Measurements from ENCODE around the gene PTGR3. TPM values are rescaled to one million over a fixed set of nuclear protein-coding genes. Genes with fewer than 3 reads are reported as not detected.
A peak's percentile ranks its signal among the peaks of the same experiment; 100 is the strongest.

The PTGR3 gene
- total RNA-seq (2021) = 1.6 and 2.7 TPM in 2 replicates
- long read RNA-seq, full-length matches to known transcripts = 2 of 2 reads
- long read RNA-seq, partial matches to known transcripts = 0 of 2 reads
- long read RNA-seq, other reads (novel, unspliced or antisense) = 0 of 2 reads

GRCh38 chr18:75209129-75209950 is at the start of gene PTGR3:
PTGR3 (minus strand) TSS chr18:75209139; CDS start chr18:75209058, 81 bp downstream.
- H3K23me2 ChIP-seq (ENCODE audit: insufficient read length, low read depth, low read length, poor library complexity, severe bottlenecking) = peaks cover 29% of the 10 kb centered on the region
- peak within 1 kb of the TSS; percentile 97 for H3K4me2 ChIP-seq (ENCODE audit: insufficient read depth, insufficient read length, low read length)
- H3K4me1 ChIP-seq (ENCODE audit: insufficient read depth, low read length) = no peaks in the 10 kb centered on the region; the same call in 1 of the 2 replicates
- peak; percentile 84 for DNase-seq
- H3K18ac ChIP-seq (ENCODE audit: insufficient read length, low read depth, low read length) = no peak within 1 kb of the TSS
- no peaks in the 10 kb centered on the region for H3K79me1 ChIP-seq (ENCODE audit: insufficient read depth, low read depth, low read length, poor library complexity, severe bottlenecking)
- H2BK20ac ChIP-seq (ENCODE audit: low read depth, low read length, poor library complexity, severe bottlenecking) = no peak within 1 kb of the TSS
- H3K27ac ChIP-seq (ENCODE audit: insufficient read length, low read depth, low read length) = no peak within 1 kb of the TSS
- Mint-ChIP-seq H3K4me3 (peak within 1 kb of the TSS; percentile 77 to 95), H3K36me3 (ENCODE audit: insufficient read depth in 1 of 3, low read depth in 3 of 3) (peaks cover 0 to 2% (median 0%) of the 10 kb centered on the region in 3 experiments; a peak in 2 of 7 replicates), H3K27me3 (ENCODE audit: low read depth) (peaks cover 82% of the 10 kb centered on the region), H3K27ac (no peak within 1 kb of the TSS), H3K9me3 (peaks cover 0 to 7% of the 10 kb centered on the region in 2 experiments; a peak in 1 of 5 replicates), H3K4me1 (peaks cover 49 to 57% of the 10 kb centered on the region in 2 experiments)
- no peak within 1 kb of the TSS for H2BK12ac ChIP-seq (ENCODE audit: insufficient read length, low read depth, low read length)
- H3K9me3 ChIP-seq (ENCODE audit: control insufficient read depth, low read depth, low read length) = no peaks in the 10 kb centered on the region
- TF ChIP-seq CTCF (conservative IDR thresholded peaks at IDR 0.05) = no peak
- peak within 1 kb of the TSS; percentile 47 for H3K9ac ChIP-seq (ENCODE audit: extremely low read depth, insufficient read length, low read length)
- H2AFZ ChIP-seq (ENCODE audit: low read length) = no peak within 1 kb of the TSS
- no peak within 1 kb of the TSS for H3K56ac ChIP-seq (ENCODE audit: insufficient read length, low read depth, low read length)
- WGBS (ENCODE audit: extremely low coverage, insufficient read length, low lambda C conversion rate) = no CpG with 5 or more reads among the region's 88 CpGs
- H3T11ph ChIP-seq (ENCODE audit: low read length) = no peak within 1 kb of the TSS
- H3K4ac ChIP-seq (ENCODE audit: low read depth, low read length) = no peak within 1 kb of the TSS
- no peak within 1 kb of the TSS for H2BK15ac ChIP-seq (ENCODE audit: low read depth, low read length)
- no peak within 1 kb of the TSS for H4K8ac ChIP-seq (replicated peaks; ENCODE audit: insufficient read length, low read depth, low read length)
- H4K91ac ChIP-seq (ENCODE audit: insufficient read length, low read depth, low read length) = no peak within 1 kb of the TSS
- H3K23ac ChIP-seq (ENCODE audit: insufficient read length, low read depth, low read length) = no peak within 1 kb of the TSS
- no peak within 1 kb of the TSS for H2AK5ac ChIP-seq (ENCODE audit: insufficient read length, low read length)
- no peak within 1 kb of the TSS for H4K5ac ChIP-seq (ENCODE audit: insufficient read length, low read depth, low read length)
- H4K20me1 ChIP-seq (ENCODE audit: control insufficient read depth, insufficient read depth, insufficient read length) = no peaks in the 10 kb centered on the region
- no peak within 1 kb of the TSS for H2BK120ac ChIP-seq (ENCODE audit: low read depth, low read length, poor library complexity, severe bottlenecking)
- peaks cover 60% of the 10 kb centered on the region for H3K27me3 ChIP-seq (ENCODE audit: insufficient read depth, low read length)
- H2BK5ac ChIP-seq (ENCODE audit: insufficient read length, low read length) = no peak within 1 kb of the TSS
- no peaks in the 10 kb centered on the region for H3K79me2 ChIP-seq (ENCODE audit: insufficient read depth, low read length)
- peak within 1 kb of the TSS; percentile 52; the same call in 1 of the 2 replicates for H3K14ac ChIP-seq (ENCODE audit: insufficient read depth, low read length)
